Thyroid gland (tissue), 4 donors: Measurements from ENCODE around the gene ATAT1. TPM values are rescaled to one million over a fixed set of nuclear protein-coding genes. Genes with fewer than 3 reads are reported as not detected.

Experiments
- DNase-seq, 2 donors: peaks; one replicate each; pipeline ENCODE4 v3.0.0-alpha.2; 2019
- H3K27ac ChIP-seq, 3 donors: fragments of 200-600 bp; sonication (generic); 1 replicate in 2 of 3; 2 replicates in 1 of 3; pipeline ENCODE4 v1.5.1; 2016 to 2019; ENCODE audit warnings: mild to moderate bottlenecking in 1 of 3, moderate library complexity in 1 of 3
- H3K27me3 ChIP-seq: fragments of 200-600 bp; sonication (generic); one replicate; pipeline ENCODE4 v1.5.1; 2019
- H3K36me3 ChIP-seq, 2 donors: fragments of 200-600 bp; sonication (generic); one replicate each; pipeline ENCODE4 v1.5.1; 2016 to 2019
- H3K4me1 ChIP-seq, 2 donors: fragments of 200-600 bp; sonication (generic); one replicate each; pipeline ENCODE4 v1.5.1; 2017 to 2019
- H3K4me3 ChIP-seq, 3 donors: fragments of 200-600 bp; sonication (generic); replicated peaks in 1 of 3; 1 replicate in 2 of 3; 2 replicates in 1 of 3; pipeline ENCODE4 v1.5.1; 2016; ENCODE audit warnings: mild to moderate bottlenecking in 1 of 3
- H3K9me3 ChIP-seq: fragments of 200-600 bp; sonication (generic); one replicate; pipeline ENCODE4 v1.5.1; 2017
- CTCF ChIP-seq, 6 experiments: fragments of 200-600 bp in 3 of 6; fragments of 450-650 bp in 3 of 6; sonication (generic) in 3 of 6; IDR thresholded peaks; one replicate each; pipeline ENCODE4 v1.5.1; 2016 to 2019; ENCODE audit warnings: antibody characterized with exemption in 6 of 6, mild to moderate bottlenecking in 2 of 6, inconsistent platforms in 1 of 6, moderate library complexity in 1 of 6
- POLR2A ChIP-seq, 2 donors: fragments of 450-650 bp; IDR thresholded peaks; one replicate each; pipeline ENCODE4 v1.6.1; 2017; ENCODE audit warnings: antibody characterized with exemption in 2 of 2, mild to moderate bottlenecking in 2 of 2, moderate library complexity in 1 of 2
- WGBS, 2 donors: methylation state at CpG; one replicate each; pipeline ENCODE4 v1.1.5; 2017; 5-methylcytosine and 5-hydroxymethylcytosine counted together
- intact Hi-C: fragments of 100-400 bp; cut with DNase I; formaldehyde crosslinking; loops from one replicate; pipeline ENCODE4 v1.15.1; 2023
- total RNA-seq, 4 donors: library from RNA; depleted of rRNA; stranded (reverse); fragments of >200 nt; gene quantifications; one replicate each; pipeline ENCODE4 v1.2.3, GENCODE V29; 2016

The ATAT1 gene
- total RNA-seq, 4 donors from 2014 or later = 3.8 to 7.6 (median 6.1) TPM

- Histone ChIP-seq H3K4me1 (peaks cover 0 to 3% of the 10 kb centered on the region in 2 donors), H3K36me3 (no peaks in the 10 kb centered on the region), H3K27me3 (no peaks in the 10 kb centered on the region), H3K9me3 (no peaks in the 10 kb centered on the region), H3K27ac (no peak overlapping the region), H3K4me3 (no peak overlapping the region)
- intact Hi-C loops = no loop called here
- TF ChIP-seq POLR2A (IDR thresholded peaks at IDR 0.05) = no peak
- 88 to 100% methylated on average over 1 of the region's 1 CpG for WGBS, 2 donors
- DNase-seq = no peak
These were observed 14.4 kb downstream of the ATAT1 start for GRCh38 chr6:30641048-30641447.

- no peaks in the 10 kb centered on the region for H3K27me3 ChIP-seq
- no peak for DNase-seq
- WGBS, 2 donors = 94 to 98% methylated on average over 2 of the region's 2 CpGs
- TF ChIP-seq CTCF (IDR thresholded peaks at IDR 0.05) (no peak), POLR2A (IDR thresholded peaks at IDR 0.05) (no peak)
- H3K4me3 ChIP-seq = no peak overlapping the region
- intact Hi-C loops = no loop called here
- H3K4me1 ChIP-seq = peaks cover 6 to 11% of the 10 kb centered on the region in 2 donors
- no peak overlapping the region for H3K27ac ChIP-seq
- H3K9me3 ChIP-seq = no peaks in the 10 kb centered on the region
- H3K36me3 ChIP-seq = no peaks in the 10 kb centered on the region
These were observed 17.0 kb downstream of the ATAT1 start for GRCh38 chr6:30643656-30644055.

DNA sequence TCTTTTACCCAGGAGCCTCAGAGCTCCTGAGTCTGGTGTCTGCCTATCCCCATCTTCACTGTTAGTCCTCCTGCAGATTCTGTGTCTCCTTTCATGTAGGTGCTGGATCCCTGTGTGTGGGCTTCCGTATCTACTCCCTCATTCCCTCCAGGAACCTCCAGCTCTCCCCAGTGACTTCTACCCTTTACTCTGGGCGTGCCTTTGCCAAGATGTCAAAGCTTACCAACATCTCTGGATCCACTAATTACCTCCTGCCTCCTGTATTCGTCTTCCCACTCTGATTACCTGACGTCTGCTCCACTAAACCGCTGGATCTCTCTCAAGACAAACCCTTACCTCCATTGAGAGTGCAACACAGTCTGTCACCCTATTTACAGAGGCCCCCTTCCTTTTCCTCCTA lies 18.1 kb downstream of the ATAT1 start:
- intact Hi-C loops = no loop called here
- H3K27ac ChIP-seq = no peak overlapping the region
- no peaks in the 10 kb centered on the region for H3K27me3 ChIP-seq
- H3K36me3 ChIP-seq = no peaks in the 10 kb centered on the region
- no peak overlapping the region for H3K4me3 ChIP-seq
- H3K4me1 ChIP-seq = peaks cover 6 to 18% of the 10 kb centered on the region in 2 donors
- TF ChIP-seq CTCF (IDR thresholded peaks at IDR 0.05) (no peak), POLR2A (IDR thresholded peaks at IDR 0.05) (no peak)
- H3K9me3 ChIP-seq = no peaks in the 10 kb centered on the region
- no peak for DNase-seq
- WGBS, 2 donors = 83 to 93% methylated on average over 5 of the region's 5 CpGs

DNA sequence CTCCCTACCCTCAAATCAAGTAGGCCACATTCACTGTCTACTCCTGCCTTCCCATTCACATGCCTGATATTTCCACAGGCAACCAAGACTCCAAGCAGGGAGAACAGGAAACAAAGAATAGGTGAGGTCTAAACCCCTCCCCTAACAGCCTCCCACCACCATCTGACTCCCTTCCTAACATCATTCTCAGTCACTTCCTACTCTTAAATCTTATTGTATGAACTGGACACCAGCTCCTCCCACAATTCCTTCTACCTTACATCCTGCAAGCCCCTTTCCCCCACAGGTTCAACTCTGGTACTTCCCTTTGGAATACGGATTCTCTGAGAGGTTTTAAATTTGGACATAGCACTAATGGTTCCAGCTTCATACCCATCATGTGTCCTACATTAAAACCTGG lies 19.3 kb downstream of the ATAT1 start:
- intact Hi-C loops = no loop called here
- TF ChIP-seq POLR2A (IDR thresholded peaks at IDR 0.05) (no peak), CTCF (IDR thresholded peaks at IDR 0.05) (no peak)
- no peak overlapping the region for H3K27ac ChIP-seq
- no peak for DNase-seq
- WGBS, 2 donors = 47 to 66% methylated on average over 1 of the region's 1 CpG
- H3K27me3 ChIP-seq = no peaks in the 10 kb centered on the region
- H3K4me1 ChIP-seq = peaks cover 6 to 18% of the 10 kb centered on the region in 2 donors
- peaks cover 0 to 4% of the 10 kb centered on the region in 2 donors for H3K36me3 ChIP-seq
- no peak overlapping the region for H3K4me3 ChIP-seq
- H3K9me3 ChIP-seq = no peaks in the 10 kb centered on the region

- DNase-seq = peak; percentile 94 to 95
- intact Hi-C loops = no loop called here
- H3K27me3 ChIP-seq = no peaks in the 10 kb centered on the region
- WGBS, 2 donors = 7 to 23% methylated on average over 15 to 28 of the region's 37 CpGs
- H3K9me3 ChIP-seq = no peaks in the 10 kb centered on the region
- H3K36me3 ChIP-seq = peaks cover 6 to 10% of the 10 kb centered on the region in 2 donors
- peaks cover 6 to 18% of the 10 kb centered on the region in 2 donors for H3K4me1 ChIP-seq
- peak within 1 kb of the TSS; percentile 84 to 95 (median 92) for H3K27ac ChIP-seq
- H3K4me3 ChIP-seq = peak within 1 kb of the TSS; percentile 67 to 83 (median 72)
- TF ChIP-seq POLR2A (IDR thresholded peaks at IDR 0.05) (no peak), CTCF (IDR thresholded peaks at IDR 0.05) (no peak)
These were observed 20.0 kb downstream of the ATAT1 start, which contains the start of gene C6orf136 for GRCh38 chr6:30646450-30647241. C6orf136 (plus strand) TSS chr6:30647133; CDS start chr6:30647232, 99 bp downstream.
